GM19099 (cell line): ENCODE data around the gene LIMK1.

Experiments used
- POLR2A ChIP-seq: IDR thresholded peaks from 3 replicates; pipeline ENCODE4 v1.6.1; 2011; ENCODE audit warnings: low read depth; ENCODE audit not compliant: insufficient read length; ENCODE audit errors: extremely low read depth

LIMK1 gene

DNA sequence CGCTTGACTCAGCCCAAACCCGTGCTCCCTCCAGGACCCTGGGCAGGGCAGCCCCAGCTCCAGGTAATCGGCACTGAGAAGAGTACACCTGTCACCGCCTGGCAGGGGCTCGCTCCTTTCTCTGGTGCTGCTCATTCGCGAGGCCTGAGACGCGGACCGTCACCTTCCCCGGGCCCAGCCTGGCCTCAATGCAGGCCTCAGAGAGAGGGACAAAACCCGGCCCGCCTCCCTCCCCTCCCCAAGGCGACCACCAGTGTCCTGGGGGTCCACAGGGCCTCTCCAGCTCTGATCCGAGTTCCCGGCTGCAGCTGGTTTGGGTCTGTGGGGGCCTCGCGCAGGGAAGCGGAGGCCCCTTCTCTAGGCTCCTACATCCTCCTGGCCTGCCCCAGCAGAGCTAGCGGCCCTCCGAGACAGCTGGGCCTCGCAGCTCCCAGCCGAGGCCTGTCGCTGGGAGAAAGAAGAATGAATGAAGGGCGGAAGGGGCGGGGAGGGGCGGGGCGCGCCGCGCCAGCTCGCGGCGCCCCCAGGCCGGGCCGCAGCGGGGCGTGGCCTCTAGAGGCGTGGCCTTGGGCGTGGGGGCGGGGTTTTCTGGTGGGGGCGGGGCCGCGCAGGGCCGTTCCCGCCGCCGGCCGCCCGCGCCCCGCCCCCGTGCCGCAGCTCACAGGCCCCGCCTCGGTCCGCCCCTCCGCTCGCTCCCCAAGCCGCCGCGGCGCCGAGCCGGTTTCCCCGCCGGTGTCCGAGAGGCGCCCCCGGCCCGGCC, at the start of gene LIMK1:
LIMK1 (plus strand) TSS at position 688 of the 760 bp plus-strand sequence. CDS start 187 bp downstream, outside the sequence.
- TF ChIP-seq POLR2A, result peak; percentile 69

DNA sequence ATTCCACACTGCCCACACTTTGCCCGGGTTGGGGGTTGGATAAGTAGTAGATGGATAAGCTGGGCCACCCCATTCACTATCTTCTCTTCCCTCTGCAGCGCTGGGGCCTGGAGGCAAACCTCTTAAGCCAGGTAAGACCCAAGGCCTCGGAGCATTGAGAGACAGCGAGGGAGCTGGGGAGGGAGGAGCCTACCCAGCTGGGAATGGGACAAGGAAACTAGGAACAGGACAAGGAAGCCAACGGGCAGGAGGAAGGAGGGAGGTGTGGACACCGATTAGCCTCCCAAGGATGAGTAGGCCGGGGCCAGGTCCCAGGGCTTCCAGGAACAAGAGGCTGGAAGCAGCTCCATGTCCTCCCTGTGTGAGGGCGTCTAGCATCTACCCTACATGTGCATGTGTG, 46.0 kb upstream of the LIMK1 start:
- no peak for TF ChIP-seq POLR2A

DNA sequence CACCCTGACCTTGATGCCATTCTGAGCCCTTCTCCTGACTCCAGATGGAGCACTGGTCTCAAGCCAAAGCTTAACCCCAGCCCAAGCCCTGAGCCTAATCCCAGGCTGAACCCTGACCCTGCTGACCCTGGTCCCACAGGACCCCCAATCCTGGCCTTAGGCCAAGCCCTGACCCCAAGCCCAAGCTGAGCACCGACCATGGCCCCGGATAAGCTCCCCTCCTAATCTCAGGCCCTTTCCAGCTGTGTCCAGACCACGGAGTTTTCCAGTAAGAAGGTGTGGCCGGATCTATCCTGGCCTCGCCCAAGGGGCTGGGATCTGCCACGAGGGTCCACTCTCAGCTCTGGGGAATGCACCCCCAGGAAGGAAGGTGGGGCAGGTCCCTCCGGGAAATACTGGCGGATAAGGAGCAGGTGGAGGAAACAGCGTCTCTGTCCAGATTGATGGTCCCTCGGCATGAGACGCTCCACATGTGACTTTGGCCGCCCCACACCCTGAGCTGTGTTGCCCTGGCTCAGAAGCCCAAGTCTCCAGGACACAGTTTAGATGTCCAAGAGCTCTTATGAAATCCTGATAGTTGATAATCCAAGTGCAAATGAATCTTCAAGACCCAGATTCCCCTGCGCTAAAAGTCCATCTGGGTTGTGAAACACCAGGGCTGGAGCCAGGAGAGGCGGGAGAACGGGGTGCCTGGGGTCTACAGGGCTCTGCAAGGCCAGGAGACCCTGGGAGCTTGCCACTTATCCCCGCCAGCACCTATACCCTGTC, 45.2 kb upstream of the LIMK1 start:
- no peak for TF ChIP-seq POLR2A

DNA sequence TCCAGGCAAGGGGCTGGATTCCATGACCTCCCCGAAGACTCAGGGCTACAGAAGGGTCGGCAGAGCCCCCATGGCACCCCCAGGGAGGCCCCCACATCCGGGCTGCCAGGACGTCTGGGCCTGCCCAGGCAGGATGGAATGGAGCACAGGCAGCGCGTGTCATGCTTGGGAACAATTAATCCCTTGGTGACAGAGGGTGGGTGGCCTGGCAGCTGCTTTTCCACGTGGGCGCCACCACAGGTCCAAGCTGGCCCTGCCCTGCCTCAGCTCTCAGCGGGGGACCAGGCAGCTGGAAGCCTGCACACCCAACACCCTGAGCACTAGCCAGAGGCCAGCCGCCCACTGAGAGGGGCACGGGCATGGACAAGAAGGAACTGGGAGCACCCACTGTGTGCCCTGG, 44.3 kb upstream of the LIMK1 start:
- TF ChIP-seq POLR2A, result no peak

DNA sequence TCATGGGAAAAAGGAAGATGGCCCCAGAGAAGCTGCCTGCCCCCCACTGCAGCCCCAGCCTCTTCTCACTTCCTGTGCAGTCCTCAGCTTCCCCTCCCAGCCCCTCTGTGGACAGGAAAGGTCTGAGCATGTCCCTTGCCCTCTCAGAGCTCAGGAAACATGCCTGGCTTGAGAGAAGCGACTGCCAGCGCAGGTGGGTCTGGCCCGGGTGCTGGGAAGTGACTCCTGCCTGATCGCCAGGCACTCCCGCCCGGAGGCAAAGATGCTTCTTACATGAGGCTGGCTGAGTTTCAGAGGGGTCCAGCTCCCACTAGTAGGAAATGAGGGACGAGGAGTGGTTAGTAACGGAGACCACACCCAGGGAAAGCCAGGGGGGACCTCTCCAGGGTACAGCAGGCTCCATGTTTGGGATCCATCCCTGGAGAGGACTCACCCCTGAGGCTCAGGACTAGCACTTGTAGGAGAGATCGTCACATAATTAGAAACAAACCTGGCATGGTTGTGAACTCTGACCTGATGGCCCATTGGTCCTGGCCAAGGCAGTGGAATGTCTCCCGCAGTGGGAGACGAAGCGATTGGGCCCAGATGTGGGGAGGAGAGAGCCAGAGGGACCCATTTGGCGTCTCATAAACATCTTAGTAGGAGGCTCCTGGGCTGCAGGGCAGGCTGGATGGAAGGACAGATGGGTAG, 43.4 kb upstream of the LIMK1 start:
- no peak for TF ChIP-seq POLR2A

DNA sequence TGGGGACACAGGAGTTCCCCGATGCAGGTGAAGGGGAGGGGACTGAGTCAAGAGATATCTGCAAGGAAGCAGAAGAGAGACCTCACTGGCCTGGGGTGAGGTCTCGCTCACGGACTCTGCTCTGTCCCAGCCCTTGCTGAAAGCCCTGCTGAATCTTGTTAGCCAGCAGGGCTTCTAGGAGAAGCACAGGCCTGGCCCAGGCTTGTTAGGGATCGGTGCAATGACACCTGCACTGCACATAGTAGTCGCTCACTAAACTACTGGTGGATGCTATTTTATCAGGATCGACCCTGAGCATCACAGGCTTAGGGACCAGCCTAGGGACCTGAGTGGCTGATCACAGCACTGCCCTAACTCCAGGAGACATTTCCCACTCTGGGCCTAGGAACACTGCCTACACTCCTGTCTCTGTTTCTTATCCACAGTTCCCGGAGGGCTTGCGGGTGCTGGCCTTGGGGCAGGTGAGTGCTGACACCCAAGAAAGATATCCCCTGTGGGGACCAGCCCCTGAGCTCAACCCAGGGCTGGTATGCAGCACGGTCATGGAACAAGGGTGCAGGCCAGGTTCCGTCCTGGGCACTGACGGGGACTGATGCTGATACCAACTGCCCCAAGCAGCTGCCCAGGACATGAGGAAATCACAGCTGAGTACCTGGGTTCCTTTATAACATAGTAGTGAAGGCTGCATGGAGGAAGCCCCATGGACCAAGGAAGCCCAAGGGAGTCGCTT, 42.6 kb upstream of the LIMK1 start:
- no peak for TF ChIP-seq POLR2A

DNA sequence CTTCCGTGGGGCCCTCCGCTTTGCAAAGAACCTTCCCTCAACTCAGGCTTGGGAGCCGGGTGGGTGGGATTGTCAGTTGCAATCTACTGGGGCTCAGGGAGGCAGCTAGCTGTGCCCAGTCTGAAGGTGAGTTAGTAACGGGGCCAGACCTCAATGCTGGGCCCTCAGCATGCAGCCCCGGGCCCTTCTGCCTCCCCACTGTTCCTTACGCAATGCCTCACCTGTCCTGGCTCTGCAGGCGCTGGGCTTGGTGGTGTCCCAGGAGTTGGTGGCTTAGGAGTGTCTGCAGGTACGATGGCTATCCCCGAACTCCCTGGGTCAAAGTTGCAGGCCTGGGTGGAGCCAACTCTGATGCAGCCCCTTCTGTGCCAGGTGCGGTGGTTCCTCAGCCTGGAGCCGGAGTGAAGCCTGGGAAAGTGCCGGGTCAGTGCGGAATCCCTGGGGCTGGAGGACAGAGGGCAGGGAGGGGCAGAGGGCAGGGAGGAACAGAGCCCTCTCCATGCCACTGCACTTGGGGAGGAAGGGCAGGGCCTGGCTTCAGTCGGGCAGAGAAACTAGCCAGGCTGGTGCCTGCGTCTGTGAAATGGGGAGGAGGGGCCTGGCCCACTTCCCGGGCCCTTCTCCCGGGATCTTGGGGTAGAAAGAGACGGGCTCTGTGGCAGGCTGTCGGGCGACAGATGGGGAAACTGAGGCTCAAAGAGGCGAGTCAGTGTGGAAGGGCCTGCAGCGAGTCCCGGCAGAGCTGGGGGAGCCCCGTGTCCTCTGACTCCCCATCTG, 40.7 kb upstream of the LIMK1 start:
- TF ChIP-seq POLR2A, result no peak

DNA sequence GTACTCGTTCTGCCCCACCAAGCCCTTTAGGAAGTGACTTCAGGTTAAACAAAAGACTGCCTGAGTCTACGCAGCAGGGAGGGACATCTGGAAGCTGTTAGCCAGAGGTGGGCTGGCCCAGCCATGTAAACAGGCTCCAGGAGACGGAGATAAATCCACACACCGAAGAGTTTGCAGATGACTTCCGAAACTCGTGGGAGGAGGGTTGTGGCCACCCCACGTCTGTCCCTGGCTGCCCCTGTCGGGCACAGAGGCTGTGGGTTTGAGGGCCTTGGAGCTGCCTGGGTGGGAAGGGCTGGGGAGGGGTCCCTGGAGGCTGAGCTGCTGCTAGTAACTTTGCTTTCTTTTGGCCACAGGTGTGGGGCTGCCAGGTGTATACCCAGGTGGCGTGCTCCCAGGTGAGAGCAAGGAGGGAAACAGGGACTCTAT, 40.1 kb upstream of the LIMK1 start:
- no peak for TF ChIP-seq POLR2A

DNA sequence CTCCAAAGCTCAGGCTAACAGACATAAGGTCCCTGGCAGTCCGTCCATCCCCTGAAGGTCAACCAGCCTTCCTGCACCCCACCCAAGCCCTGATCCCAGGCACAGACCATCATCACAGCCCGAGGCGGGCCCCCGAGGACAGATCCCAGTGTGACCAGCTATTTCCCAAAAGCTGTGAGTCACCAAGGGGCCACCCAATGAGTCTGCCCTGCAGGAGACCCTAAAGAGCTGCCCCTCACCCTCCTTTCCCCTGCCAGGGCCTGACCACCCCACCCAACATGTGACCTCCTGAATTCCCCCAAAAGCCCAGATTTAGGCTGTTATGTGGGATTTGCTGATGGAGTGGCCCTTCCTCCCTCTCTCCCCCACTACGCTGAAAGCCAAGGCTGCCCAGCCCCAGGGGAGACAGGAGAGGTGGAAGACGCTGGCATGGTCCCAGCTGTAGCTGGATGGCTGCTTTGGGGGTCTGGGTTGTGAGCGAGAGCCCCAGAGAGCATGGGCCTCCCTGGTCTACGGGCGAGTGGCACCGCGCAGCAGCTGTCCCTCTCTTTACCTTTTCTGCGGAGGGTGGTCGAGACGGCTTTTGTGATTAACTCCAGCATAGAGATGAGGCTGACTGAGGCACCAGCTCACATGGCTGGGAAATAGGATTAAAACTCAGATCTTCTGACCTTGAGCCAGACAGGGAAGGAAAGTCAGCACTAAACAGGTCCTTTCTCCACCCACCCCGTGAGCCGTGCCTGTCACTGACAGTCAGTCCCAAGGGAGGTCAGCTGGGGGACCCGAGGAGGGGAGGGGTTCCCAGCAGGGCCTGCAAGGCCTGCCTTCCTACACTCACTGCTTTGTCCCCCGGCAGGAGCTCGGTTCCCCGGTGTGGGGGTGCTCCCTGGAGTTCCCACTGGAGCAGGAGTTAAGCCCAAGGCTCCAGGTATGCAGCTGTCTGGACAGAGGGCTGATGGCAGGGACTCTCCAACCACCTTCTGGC, 38.9 kb upstream of the LIMK1 start:
- TF ChIP-seq POLR2A, result no peak

DNA sequence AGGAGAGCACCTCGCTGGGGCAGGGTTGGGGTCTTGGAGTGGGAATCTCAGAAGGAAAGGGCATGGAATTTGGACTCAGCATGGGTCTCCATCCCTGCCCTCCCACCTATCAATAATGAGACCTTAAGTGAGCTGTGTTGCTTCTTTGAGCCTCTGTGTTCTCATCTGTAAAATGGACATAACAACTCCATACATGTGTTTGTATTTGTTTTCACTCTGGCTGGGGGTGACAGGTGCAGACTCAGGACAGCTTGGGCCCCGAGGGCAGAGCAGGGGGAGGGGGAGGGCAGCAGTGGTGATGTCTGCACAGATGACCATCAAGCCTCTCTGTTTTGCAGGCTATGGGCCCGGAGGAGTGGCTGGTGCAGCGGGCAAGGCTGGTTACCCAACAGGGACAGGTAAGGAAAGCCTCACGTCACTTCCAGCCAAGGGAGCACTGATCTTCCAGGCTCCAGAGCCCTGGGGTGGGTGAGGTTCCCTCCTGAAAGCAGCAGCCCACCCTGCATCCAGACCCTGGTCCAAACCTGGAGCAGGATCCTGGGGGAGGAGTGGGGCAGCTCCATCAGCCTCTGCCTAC, 35.7 kb upstream of the LIMK1 start:
- no peak for TF ChIP-seq POLR2A

DNA sequence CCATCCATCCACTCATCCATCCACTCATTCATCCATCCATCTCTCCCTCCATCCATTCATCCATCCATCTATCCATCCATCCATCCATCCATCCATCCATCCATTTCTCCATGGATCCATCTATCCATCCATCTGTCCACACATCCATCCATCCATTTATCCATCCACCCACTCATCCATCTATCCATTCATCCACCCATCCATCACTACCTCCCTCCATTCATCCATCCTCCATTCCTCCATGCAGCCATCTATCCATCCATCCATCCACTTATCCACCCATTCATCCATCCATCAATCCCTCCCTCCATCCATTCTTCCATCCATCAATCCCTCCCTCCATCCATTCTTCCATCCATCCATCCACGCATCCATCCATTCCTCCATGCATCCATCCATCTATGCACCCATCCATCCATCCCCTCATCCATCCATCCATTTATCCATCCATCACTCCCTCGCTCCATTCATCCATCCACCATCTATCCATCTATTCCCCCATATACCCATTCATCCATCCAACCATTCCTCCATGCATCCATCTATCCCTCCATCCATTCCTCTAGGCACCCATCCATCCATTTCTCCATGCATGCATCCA, 34.5 kb upstream of the LIMK1 start:
- no peak for TF ChIP-seq POLR2A
